ENCODE measurements around the gene CFAP52. TPM values are rescaled to one million over a fixed set of nuclear protein-coding genes. Genes with fewer than 3 reads are reported as not detected.

The CFAP52 gene
- total RNA-seq (not detected in 2 replicates), polyA plus RNA-seq (not detected in 2 replicates), polyA minus RNA-seq (not detected in 2 replicates), Bru-seq, nascent RNA (percentile 4 among the genes with signal in this experiment), BruChase-seq, experiment 1, labeled RNA remaining after a 6-hour chase (not detected), BruChase-seq, experiment 2, labeled RNA remaining after a 2-hour chase (percentile 6 among the genes with signal in this experiment)
- polyA plus RNA-seq (2011; cell fraction: cytosol; rRNA removed) = not detected in 2 replicates
- polyA plus RNA-seq (2011; cell fraction: nucleus; rRNA removed) = not detected in 2 replicates
- polyA plus RNA-seq (2012) = not detected in 2 replicates
- not detected for polyA minus RNA-seq (2011; cell fraction: cytosol; rRNA and poly(A)+ RNA removed)
- not detected in 2 replicates for polyA minus RNA-seq (2011; cell fraction: nucleus; rRNA and poly(A)+ RNA removed)
- long read RNA-seq, partial matches to known transcripts = 0 of 1 reads
- long read RNA-seq, other reads (novel, unspliced or antisense) = 1 of 1 reads

GRCh38 chr17:9576521-9577372 is at the start of gene CFAP52:
TSS of gene CFAP52 (plus strand) at chr17:9576642. CDS start at chr17:9576696, 54 bp downstream.
- ChIA-PET POLR2A (no interaction called here), CTCF (interaction anchor here (0.6 to 5.6 kb wide), 17 partner anchors 9 to 1040 kb away, joined by 3 to 64 read pairs (median 5); no protein-coding TSS in a partner anchor)
- H3K36me3 ChIP-seq (ENCODE audit: control insufficient read depth in 2 of 2, extremely low read depth in 1 of 2, insufficient read depth in 2 of 2, low read length in 2 of 2) = no peaks in the 10 kb centered on the region
- BruUV-seq (replicated peaks) = no TSS peak
- H2AFZ ChIP-seq (ENCODE audit: low read depth, low read length) = peak within 1 kb of the TSS; percentile 97
- no peaks in the 10 kb centered on the region for H3K27me3 ChIP-seq (ENCODE audit: control insufficient read depth in 2 of 2, insufficient read depth in 2 of 2, low read length in 2 of 2)
- peaks cover 19% of the 10 kb centered on the region for H3K4me1 ChIP-seq (ENCODE audit: control insufficient read depth, extremely low read depth, insufficient read depth, low read length)
- TF ChIP-seq FOS (IDR thresholded peaks at IDR 0.05; ENCODE audit: borderline replicate concordance, insufficient read depth, low read length) (no peak), CTCF (IDR thresholded peaks at IDR 0.05; ENCODE audit: extremely low read depth in 1 of 2, insufficient read depth in 1 of 2, low read depth in 1 of 2, low read length in 2 of 2) (peak; percentile 76 to 78), MAX (IDR thresholded peaks at IDR 0.05; ENCODE audit: insufficient read depth, insufficient read length) (no peak)
- peak within 1 kb of the TSS; percentile 89 for H3K9ac ChIP-seq (replicated peaks; ENCODE audit: extremely low read depth, insufficient read depth, low read length)
- no peaks in the 10 kb centered on the region for H3K9me3 ChIP-seq (replicated peaks; ENCODE audit: control insufficient read depth, insufficient read depth, low read length)
- H4K20me1 ChIP-seq (replicated peaks; ENCODE audit: control insufficient read depth, extremely low read depth, insufficient read depth, low read length) = no peaks in the 10 kb centered on the region
- FAIRE-seq (peak; percentile 78), DNase-seq (ENCODE audit: low read depth, low spot score) (peak; percentile 77)
- H3K79me2 ChIP-seq (ENCODE audit: control insufficient read depth, insufficient read depth, low read length) = peaks cover 9% of the 10 kb centered on the region
- no peaks in the 10 kb centered on the region for H3K9me1 ChIP-seq (replicated peaks; ENCODE audit: control insufficient read depth, extremely low read depth, insufficient read depth, low read length)
- dilution Hi-C loops (cut with MboI; ENCODE audit: extremely low pct_ligation_motif_present, low sequenced_read_pairs) (no loop called here), intact Hi-C loops (cut with micrococcal nuclease) (loop anchor here (1.0 kb wide), 1 partner anchor 192 kb away; no protein-coding TSS in a partner anchor)
- peak within 1 kb of the TSS; percentile 98 for H3K4me2 ChIP-seq (ENCODE audit: insufficient read depth, low read length)
- peak within 1 kb of the TSS; percentile 8 for H3K27ac ChIP-seq (ENCODE audit: insufficient read depth, low read depth, low read length)
- H3K4me3 ChIP-seq (replicated peaks in 1 of 3; ENCODE audit: insufficient read depth in 1 of 3, low read depth in 1 of 3, low read length in 3 of 3) = peak within 1 kb of the TSS; percentile 59 to 89 (median 76)

Measured in endothelial cell of umbilical vein (primary cell).